ENCODE data around the gene LGALS7B. TPM values are rescaled to one million over a fixed set of nuclear protein-coding genes. Genes with fewer than 3 reads are reported as not detected.
"Not testable (repeated sequence)": the region's sequence is repeated elsewhere in the genome, so short reads cannot be mapped to it uniquely, and the experiment has no call there.

Gene LGALS7B
- total and polyA plus RNA-seq, 10 of the 15 experiments (the other 5 are each of a cell fraction or from before 2014, with no cell fraction given), result not detected

GRCh38 chr19:38806371-38806770 is 17.4 kb downstream of the LGALS7B start:
- Histone ChIP-seq H2AFZ (ENCODE audit: control insufficient read depth, low read depth, low read length) (no peak overlapping the region), H4K20me1 (ENCODE audit: control insufficient read depth, insufficient read depth) (no peaks in the 10 kb centered on the region), H3K4me2 (ENCODE audit: control insufficient read depth, insufficient read depth) (no peak overlapping the region), H3K36me3 (ENCODE audit: control insufficient read depth in 2 of 2, insufficient read depth in 2 of 2, low read length in 1 of 2) (no peaks in the 10 kb centered on the region), H3K4me3 (no peak overlapping the region), H3K9me3 (replicated peaks; ENCODE audit: control insufficient read depth, insufficient read depth, low read length) (no peaks in the 10 kb centered on the region), H3K9ac (ENCODE audit: control insufficient read depth, insufficient read depth, low read length) (no peak overlapping the region), H3K27me3 (replicated peaks in 1 of 2; ENCODE audit: control insufficient read depth in 2 of 2, insufficient read depth in 2 of 2, low read length in 1 of 2) (no peaks in the 10 kb centered on the region), H3K4me1 (ENCODE audit: control insufficient read depth, insufficient read depth, low read length) (no peaks in the 10 kb centered on the region), H3K79me2 (ENCODE audit: control insufficient read depth, insufficient read depth, low read length) (no peaks in the 10 kb centered on the region), H3K27ac (ENCODE audit: control insufficient read depth, insufficient read depth) (no peak overlapping the region)
- 71% methylated on average over 6 of the region's 6 CpGs for WGBS (ENCODE audit: insufficient coverage, insufficient replicate concordance, low lambda C conversion rate, missing lambda C conversion rate)
- ChIA-PET SMC1A (ENCODE audit: uncharacterized antibody, unreplicated experiment) (no interaction called here), CTCF (no interaction called here), RAD21 (ENCODE audit: unreplicated experiment) (no interaction called here), POLR2A (interaction anchor here (0.6 kb wide), 1 partner anchor 173 kb away, joined by 5 read pairs; no protein-coding TSS in a partner anchor)
- intact Hi-C loops (cut with micrococcal nuclease; ENCODE audit: unreplicated experiment) (no loop called here), in situ Hi-C loops (cut with MboI) (no loop called here)
- DNase-seq (ENCODE audit: low read depth, low spot score) (no peak), ATAC-seq (no peak), FAIRE-seq (no peak)
- no peak for TF ChIP-seq RELB (IDR thresholded peaks at IDR 0.05; ENCODE audit: low read depth)
- TF ChIP-seq ZNF592 (IDR thresholded peaks at IDR 0.05), result no peak
- TF ChIP-seq IRF3 (IDR thresholded peaks at IDR 0.05), result no peak
- no peak for TF ChIP-seq FOXM1 (IDR thresholded peaks at IDR 0.05; ENCODE audit: low read depth, low read length)
- TF ChIP-seq SIX5 (IDR thresholded peaks at IDR 0.05; ENCODE audit: low read depth, low read length, severe bottlenecking), result no peak
- TF ChIP-seq BHLHE40 (IDR thresholded peaks at IDR 0.05; ENCODE audit: borderline replicate concordance in 1 of 2, low read depth in 2 of 2, low read length in 1 of 2), result no peak
- no peak for TF ChIP-seq MAX (IDR thresholded peaks at IDR 0.05; ENCODE audit: low read depth, low read length)
- no peak for TF ChIP-seq TARDBP (IDR thresholded peaks at IDR 0.05; ENCODE audit: borderline replicate concordance)
- no peak for TF ChIP-seq POLR2AphosphoS5 (IDR thresholded peaks at IDR 0.05; ENCODE audit: low read length)
- no TSS peak for BruUV-seq (replicated peaks)

GRCh38 chr19:38807374-38808098 is 18.5 kb downstream of the LGALS7B start:
- H3K36me3 ChIP-seq (ENCODE audit: control insufficient read depth in 2 of 2, insufficient read depth in 2 of 2, low read length in 1 of 2); H3K27me3 ChIP-seq (replicated peaks in 1 of 2; ENCODE audit: control insufficient read depth in 2 of 2, insufficient read depth in 2 of 2, low read length in 1 of 2); H4K20me1 ChIP-seq (ENCODE audit: control insufficient read depth, insufficient read depth); in situ Hi-C loops (cut with MboI); H3K4me3 ChIP-seq; H3K4me1 ChIP-seq (ENCODE audit: control insufficient read depth, insufficient read depth, low read length); SMC1A ChIA-PET (ENCODE audit: uncharacterized antibody, unreplicated experiment); FAIRE-seq; H3K9ac ChIP-seq (ENCODE audit: control insufficient read depth, insufficient read depth, low read length); H3K9me3 ChIP-seq (replicated peaks; ENCODE audit: control insufficient read depth, insufficient read depth, low read length); DNase-seq (ENCODE audit: low read depth, low spot score); H3K79me2 ChIP-seq (ENCODE audit: control insufficient read depth, insufficient read depth, low read length); H3K27ac ChIP-seq (ENCODE audit: control insufficient read depth, insufficient read depth); H3K4me2 ChIP-seq (ENCODE audit: control insufficient read depth, insufficient read depth); ATAC-seq; BruUV-seq (replicated peaks); H2AFZ ChIP-seq (ENCODE audit: control insufficient read depth, low read depth, low read length); RAD21 ChIA-PET (ENCODE audit: unreplicated experiment); intact Hi-C loops (cut with micrococcal nuclease; ENCODE audit: unreplicated experiment): not testable (repeated sequence)
- CTCF ChIA-PET, result interaction anchor here (0.5 to 0.6 kb wide), 2 partner anchors 408 to 1289 kb away, joined by 3 to 4 read pairs; no protein-coding TSS in a partner anchor
- 36% methylated on average over 12 of the region's 18 CpGs for WGBS (ENCODE audit: insufficient coverage, insufficient replicate concordance, low lambda C conversion rate, missing lambda C conversion rate)
- POLR2A ChIA-PET, result interaction anchor here (0.6 kb wide), 1 partner anchor 36 kb away, joined by 3 read pairs; no protein-coding TSS in a partner anchor

All from GM12878 (cell line).